Stimulated activated CD8-positive, alpha-beta memory T cell treated with anti-CD3 and anti-CD28 coated beads, Interleukin-7, amount 100 ng/mL, for 24 hours (primary cell): ENCODE results near the gene ANO1.

Source experiments
- DNase-seq: peaks from one replicate; pipeline ENCODE4 v3.0.0-alpha.2; 2020; ENCODE audit warnings: low read depth

Gene ANO1

GRCh38 chr11:70138403-70138802, 60.3 kb downstream of the ANO1 start:
- no peak for DNase-seq

DNA sequence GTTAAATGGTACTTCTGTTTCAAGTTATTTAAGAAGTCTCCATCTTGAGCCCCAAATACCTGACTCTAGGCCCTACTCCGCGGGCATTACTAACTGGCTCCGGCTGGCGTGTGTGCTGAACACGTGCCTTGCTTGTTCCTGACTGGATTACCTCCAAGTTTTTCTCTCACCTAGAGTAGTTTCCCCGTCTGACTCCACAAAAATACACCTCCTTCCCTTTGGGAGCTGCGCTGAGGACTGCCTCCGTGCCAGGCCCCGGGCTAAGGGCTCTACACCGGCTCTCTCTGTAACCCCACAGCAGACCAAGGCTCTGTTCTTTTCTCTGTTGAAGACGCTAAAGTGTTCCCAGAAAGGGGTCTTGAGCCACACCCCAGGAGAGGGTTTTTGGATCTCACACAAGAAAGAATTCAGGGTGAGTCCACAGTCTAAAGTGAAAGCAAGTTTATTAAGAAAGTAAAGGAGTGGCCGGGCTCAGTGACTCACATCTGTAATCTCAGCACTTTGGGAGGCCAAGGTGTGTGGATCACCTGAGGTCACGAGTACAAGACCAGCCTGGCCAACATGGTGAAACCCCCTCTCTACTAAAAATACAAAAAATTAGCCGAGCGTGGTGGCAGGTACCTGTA, 61.8 kb downstream of the ANO1 start:
- DNase-seq: no peak

GRCh38 chr11:70140711-70141485, 62.8 kb downstream of the ANO1 start:
- DNase-seq: no peak

GRCh38 chr11:70141486-70142220, 63.5 kb downstream of the ANO1 start:
- no peak for DNase-seq

DNA sequence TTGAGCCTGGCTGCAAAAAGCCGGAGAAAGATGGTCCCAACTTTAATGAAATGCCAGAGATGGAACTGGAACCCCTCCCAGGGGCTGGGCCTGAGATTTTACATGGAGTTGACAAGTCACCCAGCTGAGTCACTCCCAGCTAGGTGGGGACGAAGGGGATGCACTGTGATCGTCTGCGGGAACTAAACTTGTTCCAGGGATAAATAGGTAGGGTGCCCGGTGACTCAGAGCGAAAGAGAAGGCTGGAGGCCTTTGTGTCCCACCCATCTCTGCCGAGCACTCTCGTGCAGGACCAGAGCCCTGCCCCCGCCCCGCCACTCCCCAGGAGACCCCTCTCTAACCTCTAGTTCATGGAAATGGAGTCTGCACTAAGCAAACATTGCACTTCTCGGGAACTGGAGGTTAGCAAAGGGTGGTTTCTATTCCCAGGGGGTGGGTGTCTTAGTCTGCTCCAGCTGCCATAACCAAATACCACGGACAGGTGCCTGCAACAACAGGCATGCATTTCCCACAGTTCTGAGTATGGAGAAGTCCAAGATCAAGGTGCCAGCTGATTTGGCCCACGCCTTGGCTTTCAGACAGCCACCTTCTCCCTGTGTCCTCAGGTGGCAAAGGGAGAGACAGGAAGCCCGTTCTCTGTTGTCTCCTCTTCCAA, 64.2 kb downstream of the ANO1 start:
- DNase-seq: no peak

DNA sequence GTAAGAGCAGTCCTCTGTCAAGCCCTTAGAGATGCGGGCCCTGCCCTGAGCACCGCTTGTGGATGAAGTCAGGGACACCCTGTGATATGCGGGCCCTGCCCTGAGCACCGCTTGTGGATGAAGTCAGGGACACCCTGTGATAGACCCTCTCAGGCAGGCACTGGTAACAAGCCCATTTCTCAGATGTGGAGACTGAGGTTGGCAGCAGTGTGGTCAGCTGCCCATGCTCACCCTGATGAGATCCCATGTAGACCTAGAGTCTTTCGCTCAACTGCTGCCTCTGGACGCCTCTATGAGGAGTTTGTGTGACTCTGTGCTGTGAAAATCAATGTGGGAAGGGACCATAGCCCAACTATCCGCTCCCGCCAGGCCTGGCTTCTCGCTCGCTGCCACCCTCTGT, 66.1 kb downstream of the ANO1 start:
- no peak for DNase-seq

- DNase-seq: no peak
Measured at GRCh38 chr11:70145071-70145470, 67.0 kb downstream of the ANO1 start.

- no peak for DNase-seq
Measured at GRCh38 chr11:70145841-70146240, 67.7 kb downstream of the ANO1 start.

- DNase-seq: no peak
Measured at GRCh38 chr11:70146299-70146698, 68.2 kb downstream of the ANO1 start.

- no peak for DNase-seq
Measured at GRCh38 chr11:70146895-70147520, 68.9 kb downstream of the ANO1 start.

- no peak for DNase-seq
Measured at GRCh38 chr11:70147668-70148067, 69.6 kb downstream of the ANO1 start.

DNA sequence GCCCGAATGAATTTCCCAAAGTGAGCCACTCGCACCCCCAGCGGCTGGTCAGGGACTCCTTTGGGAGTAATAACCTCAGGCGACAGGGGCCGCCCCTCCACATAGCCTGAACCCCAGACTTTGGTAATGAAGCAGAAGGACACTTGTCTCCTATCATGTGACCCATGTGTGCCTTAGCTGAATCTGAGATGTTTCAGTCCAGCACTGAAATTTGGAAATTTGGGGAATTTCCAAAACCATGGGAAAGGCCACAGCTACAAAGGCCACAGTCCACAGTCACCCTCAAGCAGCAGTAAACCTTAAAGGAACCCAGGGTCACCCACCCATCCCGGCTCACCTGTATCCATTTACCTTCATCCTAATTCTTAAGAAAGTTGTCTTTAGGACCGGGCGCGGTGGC, 73.6 kb downstream of the ANO1 start:
- no peak for DNase-seq

- no peak for DNase-seq
Measured at GRCh38 chr11:70153133-70153727, 75.1 kb downstream of the ANO1 start.

DNA sequence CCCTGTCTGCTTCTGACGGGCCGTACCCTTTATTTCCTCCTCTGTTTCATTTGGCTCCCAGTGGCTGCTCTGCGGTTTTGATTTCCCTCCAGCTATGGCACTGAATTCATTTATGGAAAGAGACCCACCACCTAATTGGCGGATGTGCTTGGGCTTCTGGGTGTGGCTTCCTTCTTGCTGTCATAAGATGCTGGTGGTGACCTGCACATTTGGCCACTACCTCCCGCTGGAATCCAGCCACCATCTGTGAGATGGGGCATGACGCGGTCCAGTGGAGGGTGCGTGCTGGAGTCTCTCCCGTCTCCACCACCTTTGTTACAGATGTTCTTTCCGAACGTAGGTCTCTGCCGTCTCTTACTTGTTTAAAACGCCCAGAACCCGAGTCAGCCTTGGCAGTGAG, 77.3 kb downstream of the ANO1 start:
- no peak for DNase-seq

- DNase-seq: no peak
Measured at GRCh38 chr11:70156291-70157037, 78.3 kb downstream of the ANO1 start.

GRCh38 chr11:70158201-70158600, 80.1 kb downstream of the ANO1 start:
- no peak for DNase-seq

DNA sequence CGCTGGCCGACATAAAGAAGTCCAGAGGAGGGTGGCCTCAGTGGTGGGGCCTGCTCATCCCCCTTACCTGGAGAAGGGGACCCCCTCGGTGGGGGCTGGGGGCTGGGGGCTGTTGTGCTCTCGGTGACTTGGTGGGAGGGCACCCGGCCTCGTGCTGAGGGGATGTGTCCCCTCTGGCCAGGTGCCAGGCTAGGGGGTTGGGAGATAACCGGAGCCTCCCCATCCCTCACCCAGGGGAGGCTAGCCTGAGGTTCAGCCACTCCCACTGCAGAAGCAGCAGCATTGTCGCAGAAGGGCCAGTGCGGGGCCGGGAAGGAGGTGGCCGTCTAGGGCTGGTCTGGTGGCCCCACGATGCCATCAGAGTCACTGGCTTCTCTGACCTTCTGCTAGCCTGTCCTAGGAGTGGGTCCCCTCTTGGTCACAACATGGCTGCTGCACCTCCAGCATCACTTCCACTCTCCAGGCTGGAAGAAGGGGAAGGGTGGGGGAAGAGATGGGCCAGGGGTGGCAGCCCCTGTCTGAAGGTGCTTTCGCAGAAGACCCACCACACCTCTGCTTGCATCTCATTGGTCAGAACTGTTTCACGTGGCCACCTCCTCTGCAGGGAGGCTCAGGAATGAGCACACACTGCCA, 80.8 kb downstream of the ANO1 start:
- no peak for DNase-seq

DNA sequence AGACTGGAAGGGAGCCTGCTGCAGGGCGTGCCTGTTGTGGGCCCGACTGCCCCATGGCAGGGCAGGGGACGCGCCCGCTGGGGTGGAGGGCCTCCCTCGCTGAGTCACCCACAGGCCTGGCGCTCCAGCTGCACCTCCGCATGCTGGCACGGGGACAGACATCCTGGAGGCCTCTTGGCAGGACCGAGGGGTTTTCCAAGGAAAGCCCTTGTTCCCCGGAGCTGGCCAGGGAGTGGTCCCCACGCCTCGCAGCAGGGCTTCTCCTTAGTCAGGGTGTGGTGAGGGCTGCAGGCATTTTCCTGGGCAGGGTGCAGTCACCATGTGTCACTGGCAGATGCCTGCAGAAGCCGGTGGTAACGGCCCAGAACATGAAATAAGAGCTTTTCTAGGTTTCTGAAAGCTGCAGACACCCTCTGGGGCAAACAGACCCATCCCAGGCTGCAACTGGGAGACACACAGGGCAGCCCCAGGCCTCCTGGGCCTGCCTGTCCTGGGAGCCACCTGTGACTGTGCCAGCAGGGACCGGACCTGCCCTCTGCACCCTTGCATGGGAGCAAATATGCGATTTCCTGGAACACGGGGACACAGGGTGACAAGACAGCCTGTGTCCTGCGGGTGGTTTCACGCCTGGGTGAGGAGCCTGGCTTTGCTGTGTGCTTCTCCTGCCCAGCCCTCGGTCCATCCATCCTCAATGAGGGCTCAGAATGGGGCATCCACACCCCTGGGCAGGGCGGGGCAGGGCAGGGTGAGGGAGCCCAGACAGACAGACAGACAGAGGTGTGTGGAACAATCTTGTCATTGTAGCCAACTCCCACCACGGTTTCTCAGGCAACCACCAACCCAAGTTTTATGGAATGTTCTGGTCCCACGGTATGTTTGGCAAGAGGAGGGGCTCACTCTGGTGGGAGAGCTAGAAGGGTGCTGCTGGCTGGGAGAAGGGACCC, 81.8 kb downstream of the ANO1 start:
- DNase-seq: no peak

- no peak for DNase-seq
Measured at GRCh38 chr11:70161043-70161625, 83.0 kb downstream of the ANO1 start.
